T-helper 2 cell treated with Interferon-gamma antibody and Interleukin-4, amounts not matched to agents 100 ng/mL and 5 ng/mL, for 36 hours (primary cell): ENCODE results near the gene GALK2. TPM values are rescaled to one million over a fixed set of nuclear protein-coding genes. Genes with fewer than 3 reads are reported as not detected.
"Not testable (repeated sequence)": the region's sequence is repeated elsewhere in the genome, so short reads cannot be mapped to it uniquely, and the experiment has no call there.

Experiments
- intact Hi-C: fragments of 100-400 bp; cut with micrococcal nuclease; formaldehyde crosslinking; loops from one replicate; pipeline ENCODE4 v1.15.1; 2023
- total RNA-seq: library from RNA; stranded (reverse); gene quantifications from 2 replicates; pipeline ENCODE4 v1.2.3, GENCODE V29; 2022

GALK2 gene
- total RNA-seq, 1 donor from 2014 or later = 31.3 TPM

GRCh38 chr15:49212897-49213296 is 42.9 kb downstream of the GALK2 start:
- intact Hi-C loops = no loop called here

GRCh38 chr15:49215768-49216739 is 46.0 kb downstream of the GALK2 start:
- intact Hi-C loops = no loop called here

GRCh38 chr15:49223536-49224274 is 53.7 kb downstream of the GALK2 start:
- intact Hi-C loops = no loop called here

GRCh38 chr15:49225572-49226281 is 55.7 kb downstream of the GALK2 start:
- intact Hi-C loops = no loop called here

- intact Hi-C loops = no loop called here
These were observed 57.6 kb downstream of the GALK2 start for GRCh38 chr15:49227602-49228001.

GRCh38 chr15:49229922-49230321 is 59.9 kb downstream of the GALK2 start:
- intact Hi-C loops = no loop called here

GRCh38 chr15:49232236-49232806 is 62.3 kb downstream of the GALK2 start:
- intact Hi-C loops = no loop called here

GRCh38 chr15:49235446-49236124 is 65.5 kb downstream of the GALK2 start:
- intact Hi-C loops = loop anchor here (1.0 to 5.0 kb wide), 6 partner anchors 187 to 1082 kb away; partner anchors contain the start of genes DTWD1 and FAM227B

GRCh38 chr15:49236869-49237268 is 66.8 kb downstream of the GALK2 start:
- intact Hi-C loops = loop anchor here (5.0 kb wide), 3 partner anchors 375 to 1080 kb away; partner anchors contain the start of genes DTWD1 and FAM227B

- intact Hi-C loops = loop anchor here (5.0 kb wide), 3 partner anchors 376 to 1079 kb away; partner anchors contain the start of genes DTWD1 and FAM227B
These were observed 68.3 kb downstream of the GALK2 start for GRCh38 chr15:49238342-49238741.

GRCh38 chr15:49239105-49239504 is 69.1 kb downstream of the GALK2 start:
- intact Hi-C loops = loop anchor here (5.0 kb wide), 3 partner anchors 377 to 1078 kb away; partner anchors contain the start of genes DTWD1 and FAM227B

GRCh38 chr15:49242820-49243219 is 72.8 kb downstream of the GALK2 start:
- intact Hi-C loops = no loop called here

GRCh38 chr15:49247556-49248110 is 77.6 kb downstream of the GALK2 start:
- intact Hi-C loops = no loop called here

- intact Hi-C loops = no loop called here
These were observed 78.2 kb downstream of the GALK2 start for GRCh38 chr15:49248291-49248690.

GRCh38 chr15:49255966-49256759 is 86.1 kb downstream of the GALK2 start:
- intact Hi-C loops = no loop called here

GRCh38 chr15:49265117-49265516 is 95.1 kb downstream of the GALK2 start:
- intact Hi-C loops = not testable (repeated sequence)

- intact Hi-C loops = no loop called here
These were observed 95.9 kb downstream of the GALK2 start for GRCh38 chr15:49265911-49266310.

GRCh38 chr15:49270541-49271421 is 100.7 kb downstream of the GALK2 start:
- intact Hi-C loops = no loop called here
